OCI-M1 (cell line): ENCODE results near the gene MRPS15.

ENCODE experiments used
- DNase-seq: peaks from one replicate; lab custom pipeline; 2025; lab: John Stamatoyannopoulos, UW

The MRPS15 gene

DNA sequence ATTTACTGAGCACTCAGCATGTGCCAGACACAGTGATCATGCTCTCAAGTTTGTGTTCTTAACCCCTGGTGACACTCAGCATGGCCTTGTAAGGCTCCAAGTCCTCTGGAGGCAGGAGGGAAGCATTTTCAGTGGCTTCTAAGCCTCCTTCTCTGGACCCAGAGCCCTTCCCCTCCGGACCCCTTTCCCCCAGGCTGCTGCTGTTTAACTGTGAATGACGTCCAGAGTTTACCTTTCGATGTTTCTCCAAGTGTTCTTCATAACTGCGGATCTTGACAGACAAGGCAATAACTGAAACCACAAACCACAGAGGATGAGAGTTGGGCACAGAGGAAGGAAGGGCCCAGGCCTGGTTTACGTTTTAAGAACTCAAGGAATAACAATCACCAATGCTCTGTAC is 6.5 kb downstream of the MRPS15 start:
- peak; percentile 67 for DNase-seq

DNA sequence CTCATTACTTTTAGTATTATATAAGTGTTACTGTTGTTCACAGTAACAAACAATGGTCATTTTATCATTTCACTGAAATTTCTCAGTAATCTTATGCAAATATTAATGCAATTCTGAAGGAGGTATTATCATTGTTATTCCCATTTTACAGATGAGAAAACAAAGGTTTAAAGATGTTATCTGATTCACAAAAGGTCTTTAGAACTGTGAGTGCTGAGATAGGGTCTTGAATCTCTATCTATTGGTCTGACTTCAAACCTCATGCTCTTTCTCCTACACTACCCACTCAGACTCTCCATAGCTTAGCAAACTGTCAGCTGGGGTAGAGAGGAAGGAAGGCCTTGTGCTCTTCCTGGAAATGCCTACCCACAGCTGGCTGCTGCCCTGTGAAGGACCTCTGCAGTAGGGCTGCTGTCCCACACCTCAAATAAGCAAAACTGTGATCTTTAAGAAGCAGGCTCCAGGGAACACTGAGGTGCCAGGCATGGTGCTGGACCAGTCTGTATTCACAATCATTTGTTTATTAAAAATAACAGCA is 7.7 kb downstream of the MRPS15 start:
- DNase-seq, result no peak

DNA sequence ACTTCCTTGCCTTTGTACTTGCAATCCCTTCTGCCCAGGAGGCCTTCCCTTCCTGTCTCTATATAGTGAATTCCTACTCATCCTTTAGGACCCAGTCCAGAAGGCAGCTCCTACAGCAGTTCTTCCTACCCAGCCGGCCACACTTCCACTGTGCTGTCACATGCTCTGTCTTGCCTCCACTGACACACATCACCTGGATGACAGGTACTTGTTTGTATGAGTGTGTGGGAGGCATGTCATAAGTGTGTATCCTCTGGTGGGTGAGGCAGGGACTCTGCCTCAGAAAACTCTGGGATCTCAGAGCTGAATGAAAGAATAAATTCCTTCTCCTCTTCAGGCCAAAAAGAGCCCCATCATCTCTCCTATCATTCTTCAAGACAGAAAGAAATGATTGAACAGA is 8.8 kb downstream of the MRPS15 start:
- DNase-seq, result no peak

DNA sequence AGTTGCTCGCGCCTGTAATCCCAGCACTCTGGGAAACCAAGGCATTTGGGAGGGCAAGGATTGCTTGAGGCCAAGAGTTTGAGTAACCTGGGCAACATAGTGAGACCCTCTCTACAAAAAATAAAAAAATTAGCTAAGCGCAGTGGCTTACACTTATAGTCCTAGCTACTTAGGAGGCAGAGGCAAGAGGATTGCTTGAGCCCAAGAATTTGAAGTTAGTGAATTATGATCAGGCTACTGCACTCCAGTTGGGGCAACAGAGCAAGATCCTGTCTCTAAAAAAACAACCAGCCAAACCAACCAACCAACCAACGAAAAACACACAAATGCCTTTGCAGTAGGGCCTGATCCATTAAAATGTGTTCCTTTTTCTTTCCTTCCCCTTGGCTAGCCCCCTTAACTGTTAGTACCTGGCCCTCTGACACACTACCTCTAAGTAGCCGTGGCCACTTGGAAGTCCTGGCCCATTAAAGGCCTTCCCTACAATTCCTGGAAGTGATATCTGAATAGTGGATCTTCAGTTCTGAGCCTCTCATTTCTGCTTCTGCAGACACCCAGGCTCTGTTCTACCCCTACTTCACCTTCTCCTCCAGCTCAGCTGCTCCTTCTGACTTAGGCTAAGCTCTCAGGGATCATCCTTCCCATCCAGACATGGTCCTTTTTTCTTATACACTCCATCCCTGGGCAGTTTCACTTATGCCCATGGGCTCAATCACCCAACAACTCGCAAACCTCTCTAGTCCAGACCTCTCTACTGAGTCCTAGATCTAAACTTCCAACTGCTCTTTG is 10.4 kb downstream of the MRPS15 start:
- peak; percentile 43 for DNase-seq

DNA sequence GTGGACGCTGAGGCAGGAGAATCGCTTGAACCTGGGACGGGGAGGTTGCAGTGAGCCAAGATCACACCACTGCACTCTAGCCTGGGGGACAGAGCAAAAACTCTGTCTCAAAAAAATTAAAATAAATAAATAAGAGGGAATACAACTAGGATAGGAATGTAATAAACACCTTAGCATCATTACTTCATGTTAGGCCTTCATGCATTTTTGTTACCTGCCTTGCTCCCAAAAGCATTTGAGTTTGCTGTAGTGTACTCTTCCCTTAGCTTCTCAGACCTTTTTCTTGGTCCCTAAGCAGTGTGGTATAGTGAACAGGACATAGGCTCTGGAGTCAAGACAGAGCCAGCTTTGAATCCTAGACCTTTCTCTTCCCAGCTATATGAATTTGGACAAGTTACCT is 11.1 kb downstream of the MRPS15 start:
- DNase-seq, result no peak

DNA sequence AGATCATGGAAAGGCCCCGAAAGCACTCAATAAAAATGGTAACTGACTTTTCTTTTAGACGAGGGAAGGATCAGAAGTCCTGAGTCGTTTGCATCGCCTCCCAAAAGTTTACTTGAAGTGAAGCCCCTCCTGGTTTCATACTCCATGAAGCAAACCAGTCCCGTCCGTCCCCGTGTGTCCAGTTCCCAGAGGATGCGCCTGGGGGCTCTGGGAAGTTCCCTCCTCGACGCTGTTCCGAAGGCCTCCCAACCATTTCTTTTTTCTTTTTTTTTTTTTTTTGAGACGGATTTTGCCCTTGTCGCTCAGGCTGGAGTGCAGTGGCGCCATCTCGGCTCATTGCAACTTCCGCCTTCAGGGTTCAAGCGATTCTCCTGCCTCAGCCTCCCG is 13.3 kb downstream of the MRPS15 start:
- DNase-seq, result no peak

DNA sequence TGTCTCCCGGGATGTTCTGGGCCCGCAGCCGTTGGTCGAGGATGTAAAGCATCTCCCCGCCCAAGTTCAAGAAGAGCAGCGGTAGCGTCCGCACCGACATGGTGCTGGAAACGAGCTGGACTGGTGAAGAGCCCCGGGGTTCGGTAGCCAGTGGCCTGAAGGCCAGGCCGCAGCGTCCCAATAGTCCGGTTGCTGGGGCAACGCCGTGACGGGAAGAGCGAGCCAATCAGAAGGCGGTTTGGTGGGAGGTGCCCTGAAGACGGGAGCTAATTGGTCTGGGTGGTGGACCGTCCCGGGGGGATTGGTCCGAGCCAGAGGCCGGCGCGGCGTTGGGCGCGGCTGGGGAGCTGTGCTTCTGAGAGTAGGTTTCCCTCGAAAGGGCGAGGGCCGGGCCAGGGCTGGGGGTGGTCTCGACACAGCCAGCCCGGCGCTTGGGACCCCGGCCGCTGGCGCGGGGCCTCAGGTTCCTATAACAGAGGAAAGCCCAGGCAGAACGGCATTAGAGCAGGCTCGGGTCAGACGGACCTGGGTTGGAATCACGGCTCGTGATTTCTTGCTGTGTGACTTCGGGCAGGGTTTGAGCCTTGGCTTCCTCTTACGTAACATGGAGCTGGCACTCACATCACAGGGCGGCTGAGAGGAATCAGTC is 13.8 kb downstream of the MRPS15 start, which contains the start of gene OSCP1:
Gene OSCP1, minus strand, starts transcription at position 182 of the 649 bp plus-strand sequence. Its CDS starts 82 bp downstream, at position 100.
- DNase-seq, result no peak

DNA sequence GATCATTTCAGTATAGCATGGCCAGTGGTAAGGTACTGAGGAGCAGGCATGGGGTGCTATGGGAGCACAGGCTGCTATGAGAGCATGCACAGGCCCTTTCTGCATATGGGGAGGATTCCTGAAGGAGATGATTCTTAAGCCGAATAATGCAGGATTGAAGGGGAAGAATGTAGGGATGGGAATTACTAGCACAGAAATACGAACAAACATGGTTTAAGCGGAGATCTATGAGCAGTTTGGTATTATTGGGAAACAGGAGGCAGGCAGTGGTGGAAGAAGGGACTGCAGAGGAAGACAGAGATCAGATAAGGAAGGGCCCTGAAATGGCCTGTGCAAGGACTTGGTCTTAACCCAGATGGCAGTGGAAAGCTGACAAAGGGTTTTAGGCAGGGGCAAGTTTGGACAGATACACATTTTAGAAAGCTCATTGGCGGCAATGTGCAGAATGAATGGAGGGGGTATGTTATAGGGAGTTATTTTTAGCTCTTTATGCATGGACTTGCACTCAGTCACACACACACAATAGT is 15.6 kb downstream of the MRPS15 start:
- peak; percentile 66 for DNase-seq

DNA sequence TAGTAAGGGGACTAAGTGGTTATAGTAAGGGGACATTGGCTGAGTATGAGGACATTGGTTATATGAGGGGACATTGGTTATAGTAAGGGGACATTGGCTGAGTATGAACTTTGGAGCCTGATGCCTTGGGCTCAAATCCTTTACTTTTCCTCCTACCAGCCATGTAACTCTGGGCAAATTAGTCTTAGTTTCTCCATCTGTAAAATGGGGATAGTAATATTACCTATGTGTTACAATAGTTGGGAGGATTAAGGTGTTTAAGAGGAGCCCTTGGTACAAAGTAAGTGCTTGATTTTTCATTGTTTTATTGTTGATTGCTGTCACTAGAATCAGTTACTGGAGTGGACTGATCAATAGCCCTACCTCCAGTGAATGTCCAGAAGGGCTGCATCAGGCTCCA is 16.7 kb downstream of the MRPS15 start:
- DNase-seq, result no peak

DNA sequence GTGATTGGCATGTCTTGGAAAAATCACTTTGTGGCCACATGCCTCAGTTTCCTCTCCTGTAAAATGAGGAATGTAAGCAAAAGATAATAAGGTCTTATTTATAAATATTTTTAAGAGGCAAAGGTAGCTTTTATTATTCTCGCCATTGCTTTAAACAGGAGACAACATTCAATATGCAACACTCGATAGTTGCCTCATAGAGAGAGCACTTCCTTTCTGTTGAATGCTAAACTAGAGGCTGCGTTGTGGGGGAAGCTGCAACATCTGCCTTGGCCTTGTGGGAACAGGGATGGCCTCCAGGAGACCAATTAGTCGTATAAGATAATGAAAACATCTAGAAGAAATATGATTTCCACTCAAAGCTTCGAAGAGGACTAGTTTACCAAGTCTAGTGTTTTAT is 17.4 kb downstream of the MRPS15 start:
- peak; percentile 27 for DNase-seq

DNA sequence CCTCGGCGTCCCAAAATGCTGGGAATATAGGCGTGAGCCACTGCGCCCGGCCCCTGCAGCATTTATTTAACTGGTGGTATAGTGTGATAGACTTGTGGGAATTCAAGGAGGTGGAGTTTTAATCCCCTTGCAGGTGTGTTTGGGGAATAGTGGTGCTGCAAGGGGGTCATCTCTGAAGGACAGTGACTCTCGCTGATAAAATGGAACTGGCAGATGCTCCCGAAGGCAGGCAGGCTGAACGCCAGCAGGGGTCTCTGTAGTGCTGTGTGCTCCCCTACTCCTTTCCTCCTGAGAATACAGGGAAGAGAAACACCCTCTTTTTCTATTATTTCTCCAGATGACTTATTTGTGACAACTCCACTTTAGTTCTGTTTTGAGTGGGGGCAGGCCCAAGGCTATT is 17.9 kb downstream of the MRPS15 start:
- DNase-seq, result peak; percentile 76

DNA sequence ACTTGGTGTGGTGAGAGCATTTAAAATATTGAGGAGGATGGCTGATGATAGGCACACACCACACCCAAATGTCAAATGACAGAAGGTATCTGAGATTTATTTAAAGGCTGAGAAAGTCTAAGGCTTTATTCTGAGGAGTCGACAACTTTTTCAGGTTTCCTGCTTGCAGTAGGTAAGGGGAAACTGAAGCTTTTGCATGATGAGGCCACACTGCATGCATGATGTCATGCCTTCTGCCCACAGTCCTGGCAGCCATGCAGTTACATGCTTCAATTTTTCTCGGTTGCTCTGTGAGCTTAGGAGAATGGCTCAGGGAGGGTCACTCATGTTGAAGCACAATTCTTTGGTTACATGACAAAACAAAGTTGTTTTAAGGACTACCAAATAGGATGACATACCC is 20.9 kb downstream of the MRPS15 start:
- DNase-seq, result no peak

DNA sequence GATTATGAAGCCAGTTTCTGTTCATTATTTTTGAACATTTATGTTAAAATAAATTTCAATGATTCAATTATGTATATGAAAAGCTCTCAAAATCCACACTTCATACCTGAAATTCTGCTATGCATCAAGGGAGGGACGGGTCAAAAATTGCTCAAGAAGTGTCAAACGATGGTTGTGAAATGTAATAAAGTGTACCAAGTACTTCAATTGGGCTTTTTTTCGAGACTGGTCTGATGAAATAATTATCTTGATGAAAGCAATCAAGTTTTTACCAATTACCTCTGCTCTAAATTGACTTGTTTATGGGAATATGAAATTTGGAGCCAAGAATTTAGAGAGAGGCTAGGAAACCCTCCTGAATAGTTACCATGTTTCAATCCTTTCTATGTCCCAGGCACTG is 21.8 kb downstream of the MRPS15 start:
- peak; percentile 17 for DNase-seq

DNA sequence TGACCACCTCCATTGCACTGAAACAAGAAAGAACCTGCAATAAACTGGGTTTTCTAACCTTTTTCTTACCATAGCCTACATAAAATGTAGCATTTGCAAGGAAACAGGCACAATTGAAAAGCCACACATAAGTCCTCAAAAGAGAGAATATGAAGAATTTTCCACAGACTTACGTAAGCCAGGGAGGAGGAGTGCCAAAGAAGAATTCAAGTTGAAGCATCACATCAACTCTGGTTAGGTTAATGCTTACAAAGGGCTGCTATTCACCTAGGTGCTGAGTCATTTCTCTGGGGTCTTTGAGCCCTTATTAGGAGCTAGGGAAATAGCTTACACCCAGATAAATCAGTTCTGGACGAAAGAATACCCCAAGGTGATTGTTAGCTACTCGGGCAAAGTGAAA is 23.5 kb downstream of the MRPS15 start:
- DNase-seq, result no peak

DNA sequence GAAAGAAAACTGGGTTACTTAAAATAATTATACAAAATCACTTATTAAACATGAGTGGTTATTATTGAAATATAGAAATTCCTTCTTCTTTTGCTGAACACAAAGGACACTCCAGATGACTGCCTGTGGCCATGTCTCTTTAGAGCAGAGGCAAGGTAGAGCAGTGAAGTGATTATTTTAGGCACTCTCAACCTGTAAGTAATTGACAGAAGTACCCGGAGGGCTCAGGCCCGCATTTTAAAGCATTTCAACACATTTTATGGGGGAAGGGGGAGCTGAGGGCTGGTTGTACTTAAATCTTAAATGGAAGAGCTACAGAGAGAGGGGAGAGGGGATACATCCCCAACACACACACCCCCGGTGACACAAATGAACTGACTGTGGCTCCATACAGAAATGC is 24.1 kb downstream of the MRPS15 start:
- no peak for DNase-seq

DNA sequence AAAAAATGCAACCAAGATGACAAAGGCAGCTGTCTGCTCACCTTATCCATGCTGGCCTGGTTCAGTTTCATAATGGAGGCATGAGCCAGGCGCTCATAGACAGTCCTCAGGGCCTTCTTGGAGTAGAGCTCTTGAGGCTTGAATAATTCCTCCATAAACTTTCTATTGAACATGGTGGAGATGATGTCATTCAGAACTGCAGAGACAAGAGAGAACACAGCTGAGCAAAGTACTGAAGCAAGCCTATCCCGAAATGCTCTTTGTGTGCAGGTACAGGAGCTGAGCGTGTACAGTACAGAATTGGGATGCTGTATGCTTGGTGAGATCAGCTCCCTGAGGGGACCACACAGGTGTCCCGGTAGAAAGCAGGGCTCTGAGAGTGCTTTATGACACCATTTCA is 25.5 kb downstream of the MRPS15 start:
- DNase-seq, result no peak

DNA sequence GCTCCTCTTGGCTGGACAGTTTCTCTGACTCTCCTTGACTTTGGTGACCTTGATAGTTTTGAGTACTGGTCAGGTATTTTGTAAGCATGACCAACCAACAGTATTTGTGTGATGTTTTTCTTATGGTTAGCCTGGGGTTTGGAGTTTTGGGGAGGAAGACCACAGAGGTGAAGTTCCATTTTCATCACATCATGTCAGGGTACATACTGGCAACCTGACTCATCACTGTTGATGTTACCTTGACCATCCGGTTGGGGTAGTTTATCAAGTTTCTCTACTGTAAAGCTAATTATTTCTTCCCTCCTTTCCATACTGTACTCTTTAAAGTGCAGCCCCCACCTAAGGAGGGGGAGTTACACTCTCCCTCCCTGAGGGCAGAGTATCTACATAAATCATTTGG is 27.4 kb downstream of the MRPS15 start:
- DNase-seq, result no peak

DNA sequence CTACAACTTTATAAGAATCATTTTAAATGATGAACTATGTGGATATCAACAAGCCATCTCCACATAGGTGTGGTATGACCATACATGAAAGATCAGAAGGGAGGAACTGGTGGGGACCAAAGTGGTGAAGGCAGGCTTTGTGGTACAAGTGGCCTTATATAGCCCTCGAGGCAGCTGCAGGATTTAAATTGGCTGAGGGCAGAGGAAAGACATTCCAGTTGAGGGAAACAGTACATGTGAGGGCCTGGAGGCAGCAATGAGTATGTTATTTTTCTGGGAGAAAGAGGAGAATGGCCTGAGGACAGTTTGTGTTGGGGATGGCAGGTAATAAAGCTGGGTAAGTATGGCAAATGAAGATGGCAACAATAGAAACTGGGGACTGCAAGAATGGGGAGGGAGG is 31.1 kb downstream of the MRPS15 start:
- DNase-seq, result no peak

DNA sequence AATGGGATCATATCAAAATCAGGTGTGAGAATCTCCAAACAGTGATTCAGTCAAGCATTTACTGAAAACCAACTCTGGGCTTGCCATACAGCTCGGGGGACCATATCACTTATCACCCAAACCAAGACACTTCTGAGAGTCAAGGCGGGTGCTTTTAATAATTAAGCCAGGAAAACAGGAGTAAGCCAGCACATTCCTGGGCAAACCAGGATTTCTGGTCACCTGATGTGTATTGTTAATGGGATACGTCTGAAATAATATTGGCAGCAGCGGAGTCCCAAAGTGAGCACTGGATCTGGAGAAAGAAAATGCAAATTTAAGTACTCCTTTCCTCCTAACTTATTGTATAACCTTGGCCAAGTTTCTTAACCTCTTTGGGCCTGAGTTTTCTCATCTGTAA is 31.6 kb downstream of the MRPS15 start:
- DNase-seq, result no peak

DNA sequence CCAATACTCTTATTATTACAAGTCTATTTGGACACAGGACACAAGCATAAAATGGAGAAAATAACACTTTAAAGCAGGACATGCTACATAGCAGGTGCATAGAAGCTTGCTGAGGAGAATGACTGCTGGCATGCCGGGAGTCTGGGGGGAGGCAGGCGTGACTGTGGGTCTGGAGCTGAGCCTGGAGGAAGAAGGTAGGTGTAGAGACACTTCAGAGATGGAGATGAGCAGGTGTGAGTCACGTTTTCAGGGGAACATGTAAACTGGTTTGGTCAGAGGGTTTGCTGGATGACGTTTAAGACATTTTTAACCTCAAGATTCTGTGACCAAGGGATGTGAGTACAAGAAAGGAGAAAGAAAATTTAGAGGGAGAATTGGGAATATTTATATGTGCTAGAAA is 38.4 kb downstream of the MRPS15 start:
- no peak for DNase-seq

DNA sequence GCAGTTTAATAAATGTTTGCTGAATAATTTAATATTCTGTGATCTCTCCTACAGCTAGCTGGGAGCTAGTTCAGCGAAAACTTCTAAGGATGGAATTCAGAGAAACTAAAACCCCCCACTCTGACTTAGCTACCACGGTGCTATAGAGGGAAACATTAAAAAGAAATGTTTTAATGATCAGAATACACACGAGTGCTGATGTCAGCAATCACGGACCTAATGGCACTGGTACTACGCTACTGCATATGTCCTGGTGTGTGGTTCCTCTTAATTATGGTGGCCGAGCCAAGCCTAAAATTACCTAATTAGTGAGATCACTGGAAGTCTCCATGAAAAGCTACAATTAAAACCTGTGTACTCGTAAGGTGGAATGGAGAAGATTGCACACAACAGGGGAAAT is 42.5 kb downstream of the MRPS15 start:
- no peak for DNase-seq

DNA sequence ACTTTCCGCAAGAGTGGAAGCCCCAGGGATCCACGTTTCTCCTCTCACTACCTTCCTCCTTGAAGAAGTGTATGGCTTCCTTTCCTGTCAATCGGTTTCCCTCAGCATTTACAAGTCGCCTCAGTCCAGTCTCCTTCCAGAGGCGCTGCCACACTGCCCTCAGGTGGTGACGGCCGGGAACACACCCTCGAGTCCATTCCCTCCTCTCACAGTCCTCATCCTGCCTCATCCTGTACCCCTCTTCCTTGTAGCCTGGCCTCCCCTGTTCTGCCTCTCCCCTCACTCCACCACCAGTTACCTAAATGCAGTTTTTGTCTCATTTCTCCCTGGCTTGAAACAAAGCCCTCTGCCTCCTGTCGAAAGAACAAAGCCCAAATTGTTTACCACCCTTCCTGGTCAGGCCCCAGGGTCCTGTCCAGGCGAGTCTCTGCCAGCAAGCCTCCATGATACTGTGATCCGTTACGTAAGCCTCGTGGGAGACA is 43.3 kb downstream of the MRPS15 start:
- DNase-seq, result peak; percentile 93

DNA sequence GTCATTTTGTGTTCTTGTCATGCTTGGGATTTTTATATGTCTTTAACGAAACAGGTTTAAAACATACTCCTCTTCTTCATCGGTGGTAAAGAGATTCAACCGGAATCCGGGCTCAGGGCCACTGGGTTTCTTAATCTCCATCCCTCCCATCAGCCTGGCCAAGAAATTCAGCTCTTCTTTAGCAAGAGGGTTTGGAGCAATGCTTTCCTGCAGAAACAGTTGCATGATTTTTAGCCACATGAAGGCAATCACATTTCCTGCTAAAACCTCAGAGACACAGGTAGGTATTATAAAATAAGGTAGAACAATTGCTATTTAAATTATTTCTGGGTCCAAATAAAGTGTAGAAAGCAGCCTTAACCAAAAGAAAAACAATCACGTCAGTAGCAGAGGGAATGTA is 43.8 kb downstream of the MRPS15 start:
- no peak for DNase-seq
